WI38 (cell line): Measurements from ENCODE around the gene SMAD7.

Experiments
- H3K4me3 ChIP-seq: 2 replicates; pipeline ENCODE4 v1.5.1; 2011; ENCODE audit warnings: low read depth, mild to moderate bottlenecking, control low read depth, low read length
- CTCF ChIP-seq: IDR thresholded peaks from 2 replicates; pipeline ENCODE4 v1.5.1; 2012; ENCODE audit warnings: low read depth, mild to moderate bottlenecking, control low read depth, low read length

SMAD7 gene

GRCh38 chr18:48898521-48898920 lies 52.2 kb downstream of the SMAD7 start:
- TF ChIP-seq CTCF, result no peak

GRCh38 chr18:48897531-48897930 lies 53.2 kb downstream of the SMAD7 start:
- H3K4me3 ChIP-seq, result no peak overlapping the region
- TF ChIP-seq CTCF, result no peak

More at GRCh38 chr18:48898521-48898920, 52.2 kb downstream of the SMAD7 start:
- H3K4me3 ChIP-seq, result no peak overlapping the region

DNA sequence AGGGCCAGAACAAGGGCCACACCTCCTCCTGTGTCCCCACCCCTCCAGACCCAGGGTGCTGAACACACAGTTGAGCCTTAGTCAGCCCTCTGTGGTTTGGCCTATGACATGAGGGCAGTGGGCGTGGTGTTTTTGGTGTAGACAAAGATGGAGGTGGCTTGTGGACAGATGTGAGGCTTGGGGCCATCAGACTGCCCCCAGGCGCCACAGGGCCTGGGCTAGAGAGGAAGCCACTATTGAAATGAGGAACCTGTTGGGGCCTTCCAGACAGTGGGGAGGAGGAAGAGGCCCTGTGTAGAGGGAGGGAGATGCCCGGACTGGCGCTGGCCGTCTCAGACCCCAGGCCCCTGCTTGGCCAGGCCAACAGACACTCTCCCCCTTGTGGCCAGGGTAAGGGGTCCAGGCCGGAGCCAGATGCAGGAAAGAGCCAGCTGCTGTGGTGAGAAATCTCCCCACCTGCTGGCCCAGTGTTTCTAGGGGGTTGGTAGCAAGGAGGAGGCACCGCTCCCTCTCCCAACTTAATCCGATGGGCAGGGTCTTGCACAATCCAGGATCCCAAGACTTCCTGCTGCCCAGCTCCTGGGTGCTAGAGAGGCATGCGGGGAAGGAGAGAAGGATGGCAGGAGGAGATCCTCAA lies 53.8 kb downstream of the SMAD7 start:
- no peak for TF ChIP-seq CTCF
- H3K4me3 ChIP-seq, result no peak overlapping the region

GRCh38 chr18:48896326-48896874 lies 54.4 kb downstream of the SMAD7 start:
- no peak overlapping the region for H3K4me3 ChIP-seq
- TF ChIP-seq CTCF, result no peak

- TF ChIP-seq CTCF, result no peak
Observed at GRCh38 chr18:48894799-48895346, 55.9 kb downstream of the SMAD7 start.

DNA sequence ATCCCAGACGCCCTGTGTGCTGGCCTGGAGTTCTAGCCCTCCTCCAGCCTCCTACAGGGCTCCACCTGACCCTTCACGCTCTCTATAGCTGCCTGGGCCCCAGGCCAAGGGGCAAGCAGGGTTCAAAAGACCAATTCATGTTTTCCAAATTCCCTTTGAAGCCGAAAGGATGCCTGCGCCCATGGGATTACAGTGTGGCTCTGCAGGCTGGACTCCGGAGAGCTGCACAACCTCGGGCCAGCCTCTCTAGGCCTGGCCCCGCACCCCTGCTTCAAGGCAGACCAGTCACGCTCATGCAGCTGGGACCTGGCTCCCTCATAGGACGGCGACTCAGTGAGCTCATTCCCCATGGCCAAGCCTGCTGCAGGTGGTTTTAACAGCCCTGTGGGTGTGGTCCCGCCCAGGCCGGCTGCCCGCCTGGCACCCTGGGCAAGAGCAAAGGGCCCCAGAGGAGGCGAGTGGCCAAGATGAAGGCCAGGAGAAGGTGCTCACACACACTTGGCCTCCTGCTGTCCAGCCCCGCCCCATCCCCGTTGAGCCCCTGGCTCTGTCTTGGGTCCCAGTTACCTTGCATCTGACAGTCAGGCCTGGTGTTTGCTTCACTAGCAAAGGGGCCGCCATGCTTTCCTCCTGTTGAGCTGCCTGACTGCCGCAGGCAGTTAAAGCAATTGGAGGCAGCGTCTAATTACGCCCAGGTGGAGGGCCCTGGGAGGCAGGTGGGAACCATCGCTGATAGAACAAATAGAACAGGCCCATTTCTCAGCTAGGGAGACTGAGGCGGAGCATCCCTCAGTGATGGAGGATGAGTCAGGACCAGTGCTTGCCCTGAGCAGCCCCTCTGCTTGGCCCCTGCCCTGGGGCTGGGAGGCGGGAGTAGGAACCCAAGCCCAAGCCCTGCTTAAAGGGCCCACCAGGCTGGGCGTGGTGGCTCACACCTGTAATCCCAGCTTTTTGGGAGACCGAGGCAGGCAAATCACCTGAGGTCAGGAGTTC lies 56.9 kb downstream of the SMAD7 start:
- H3K4me3 ChIP-seq, result no peak overlapping the region
- TF ChIP-seq CTCF, result no peak

More at GRCh38 chr18:48894799-48895346, 55.9 kb downstream of the SMAD7 start:
- H3K4me3 ChIP-seq, result no peak overlapping the region
